Fibroblast of villous mesenchyme (primary cell): Measurements from ENCODE around the gene EPHB3. TPM values are rescaled to one million over a fixed set of nuclear protein-coding genes. Genes with fewer than 3 reads are reported as not detected.

Experiments used
- DNase-seq: peaks from one replicate; pipeline ENCODE4 v3.0.0-alpha.2; 2010; ENCODE audit warnings: low read depth
- H3K4me3 ChIP-seq: 2 replicates; pipeline ENCODE4 v1.5.1; 2011; ENCODE audit warnings: low read depth, mild to moderate bottlenecking, low read length
- CTCF ChIP-seq: IDR thresholded peaks from 2 replicates; pipeline ENCODE4 v1.5.1; 2012; ENCODE audit warnings: low read depth, mild to moderate bottlenecking, low read length; ENCODE audit not compliant: insufficient read depth
- total RNA-seq: library from RNA; depleted of rRNA; stranded (reverse); fragments of >200 nt; gene quantifications from 2 replicates; pipeline ENCODE4 v1.2.3, GENCODE V29; 2012

EPHB3 gene
- total RNA-seq, 1 donor = 2.2 TPM

GRCh38 chr3:184557348-184557950 is 4.1 kb upstream of the EPHB3 start:
- no peak overlapping the region for H3K4me3 ChIP-seq
- TF ChIP-seq CTCF = no peak
- DNase-seq = no peak

- DNase-seq = no peak
- no peak for TF ChIP-seq CTCF
- no peak overlapping the region for H3K4me3 ChIP-seq
Measured at GRCh38 chr3:184558726-184559125, 2.9 kb upstream of the EPHB3 start.

- no peak for TF ChIP-seq CTCF
- no peak for DNase-seq
- no peak overlapping the region for H3K4me3 ChIP-seq
Measured at GRCh38 chr3:184559336-184559735, 2.2 kb upstream of the EPHB3 start.

DNA sequence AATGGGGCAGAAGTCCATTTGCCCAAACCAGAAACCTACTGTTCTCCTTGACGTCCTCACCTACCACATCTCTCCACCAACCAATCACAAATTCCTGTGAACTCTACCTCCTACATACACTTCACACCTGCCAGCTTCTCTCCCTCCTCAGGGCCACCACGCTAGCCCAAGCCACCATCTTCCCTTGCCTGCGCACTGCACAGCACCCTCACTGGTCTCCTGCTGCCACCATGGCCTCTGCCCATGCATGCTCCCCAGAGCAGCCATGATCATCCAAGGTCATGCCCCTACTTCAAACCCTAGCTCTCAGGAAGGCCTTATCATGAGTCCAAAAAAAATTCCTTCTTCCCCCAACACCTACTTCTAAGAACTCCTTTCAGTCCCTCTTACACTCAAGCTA is 1.1 kb upstream of the EPHB3 start:
- no peak for TF ChIP-seq CTCF
- DNase-seq = no peak
- no peak overlapping the region for H3K4me3 ChIP-seq

DNA sequence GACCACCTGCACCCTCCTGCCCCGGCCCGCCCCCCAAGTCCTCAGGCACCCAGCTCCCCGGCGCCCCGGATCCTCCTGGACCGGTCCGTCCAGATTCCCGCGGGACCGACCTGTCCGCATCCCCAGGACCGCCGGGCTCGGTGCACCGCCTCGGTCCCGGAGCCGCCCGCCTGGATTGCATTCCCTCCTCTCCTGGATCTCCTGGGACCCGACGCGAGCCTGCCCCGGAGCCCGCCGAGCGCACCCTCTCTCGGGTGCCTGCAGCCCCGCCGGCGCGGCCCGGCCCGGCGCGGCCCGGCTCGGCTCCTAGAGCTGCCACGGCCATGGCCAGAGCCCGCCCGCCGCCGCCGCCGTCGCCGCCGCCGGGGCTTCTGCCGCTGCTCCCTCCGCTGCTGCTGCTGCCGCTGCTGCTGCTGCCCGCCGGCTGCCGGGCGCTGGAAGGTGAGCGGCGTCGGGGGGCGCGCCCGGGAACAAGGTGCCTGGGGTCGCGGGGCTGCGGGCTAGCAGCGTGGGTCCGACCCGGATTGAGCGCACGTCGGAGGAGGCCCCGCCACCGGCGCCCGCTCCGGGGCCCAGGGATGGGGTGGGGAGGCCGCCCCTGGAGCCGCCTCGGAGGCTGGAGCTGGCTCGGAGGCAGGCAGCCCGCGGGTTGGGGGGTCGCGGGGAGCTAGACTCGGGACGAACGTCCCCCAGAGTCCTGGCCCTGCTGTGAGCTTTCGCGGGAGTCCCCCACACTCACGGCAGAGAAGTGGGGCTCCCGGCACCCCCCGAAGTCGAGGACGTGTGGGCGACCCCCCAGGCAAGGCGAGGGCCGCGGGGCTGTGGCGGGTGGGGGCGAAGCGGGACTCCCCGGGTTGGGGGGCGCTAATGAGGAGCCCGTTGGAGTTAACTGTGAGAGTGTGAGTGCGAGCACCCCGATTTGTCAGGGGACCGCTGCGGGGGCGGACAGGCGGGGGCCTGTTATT is 610 bp downstream of the EPHB3 start:
- H3K4me3 ChIP-seq = peak overlapping the region; percentile 62
- no peak for DNase-seq
- no peak for TF ChIP-seq CTCF

GRCh38 chr3:184562878-184563560 is 1.4 kb downstream of the EPHB3 start:
- TF ChIP-seq CTCF = no peak
- H3K4me3 ChIP-seq = peak overlapping the region; percentile 36
- DNase-seq = no peak
